WERI-Rb-1 (cell line): Measurements from ENCODE around the gene OCLN.
A peak's percentile ranks its signal among the peaks of the same experiment; 100 is the strongest.
"Not testable (repeated sequence)": the region's sequence is repeated elsewhere in the genome, so short reads cannot be mapped to it uniquely, and the experiment has no call there.

Experiments used
- DNase-seq: peaks from one replicate; pipeline ENCODE4 v3.0.0-alpha.2; 2020
- H3K27ac ChIP-seq: fragments of 250-450 bp; sonication (Bioruptor Pico); 2 replicates; pipeline ENCODE4 v1.5.1; 2020; ENCODE audit warnings: mild to moderate bottlenecking, moderate library complexity
- H3K27me3 ChIP-seq: fragments of 250-450 bp; sonication (Bioruptor Pico); 2 replicates; pipeline ENCODE4 v1.5.1; 2021; ENCODE audit warnings: mild to moderate bottlenecking, low read depth, moderate library complexity; ENCODE audit not compliant: insufficient read depth, severe bottlenecking
- H3K36me3 ChIP-seq: fragments of 250-450 bp; sonication (Bioruptor Pico); 2 replicates; pipeline ENCODE4 v1.5.1; 2020; ENCODE audit warnings: mild to moderate bottlenecking, moderate library complexity
- H3K4me3 ChIP-seq: 2 replicates; pipeline ENCODE4 v1.5.1; 2011; ENCODE audit warnings: low read depth, mild to moderate bottlenecking, control low read depth, low read length
- H3K9me3 ChIP-seq: fragments of 250-450 bp; sonication (Bioruptor Pico); 2 replicates; pipeline ENCODE4 v1.5.1; 2021; ENCODE audit warnings: mild to moderate bottlenecking, moderate library complexity; ENCODE audit not compliant: severe bottlenecking
- TF ChIP-seq, protein P1 (sequence below): IDR thresholded peaks from 2 replicates; pipeline ENCODE4 v1.5.1; 2011; ENCODE audit warnings: low read depth, mild to moderate bottlenecking, control low read depth, inconsistent platforms, low read length

Gene OCLN

DNA sequence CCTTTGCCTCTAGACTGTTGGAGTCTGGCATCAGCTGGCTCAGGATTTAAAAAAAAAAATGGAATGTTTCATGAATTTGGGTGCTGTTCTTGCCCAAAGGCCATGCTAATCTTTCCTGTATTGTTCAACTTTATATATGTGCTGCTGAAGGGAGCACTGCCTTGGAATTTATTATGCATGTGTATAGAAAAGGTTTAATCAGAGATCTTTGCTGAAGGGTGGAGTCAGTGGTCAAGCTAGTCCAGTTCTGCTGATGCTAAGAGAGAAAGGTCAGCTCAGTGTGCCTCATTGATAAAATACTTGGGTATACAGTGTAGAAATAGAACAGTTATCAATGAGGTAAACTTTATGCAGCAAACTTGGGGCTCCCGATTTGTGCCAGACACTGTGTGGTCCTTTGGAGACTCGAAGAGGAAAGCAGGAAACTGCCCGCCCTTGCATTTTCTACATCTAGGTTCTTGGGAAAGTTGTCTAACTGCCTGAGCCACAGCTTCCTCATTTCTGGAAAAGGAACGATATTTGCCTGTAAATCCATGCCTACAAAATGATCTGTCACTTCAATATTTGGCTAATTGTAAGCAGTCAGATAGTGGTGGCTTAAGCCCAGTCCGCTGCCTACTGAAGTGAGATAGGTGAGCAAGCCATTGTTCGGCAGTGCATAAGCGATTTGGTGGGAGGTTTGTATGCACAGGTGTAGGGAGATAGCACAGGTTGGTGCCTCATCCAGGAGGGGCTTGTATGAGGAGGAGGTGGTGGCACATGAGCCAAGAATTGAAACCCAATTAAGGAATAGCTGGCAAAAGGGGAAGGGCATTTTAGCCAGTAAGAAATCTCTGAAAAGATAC is 38.2 kb downstream of the OCLN start:
- H3K27ac ChIP-seq, result no peak overlapping the region
- no peak overlapping the region for H3K4me3 ChIP-seq
- TF ChIP-seq, protein P1, sequence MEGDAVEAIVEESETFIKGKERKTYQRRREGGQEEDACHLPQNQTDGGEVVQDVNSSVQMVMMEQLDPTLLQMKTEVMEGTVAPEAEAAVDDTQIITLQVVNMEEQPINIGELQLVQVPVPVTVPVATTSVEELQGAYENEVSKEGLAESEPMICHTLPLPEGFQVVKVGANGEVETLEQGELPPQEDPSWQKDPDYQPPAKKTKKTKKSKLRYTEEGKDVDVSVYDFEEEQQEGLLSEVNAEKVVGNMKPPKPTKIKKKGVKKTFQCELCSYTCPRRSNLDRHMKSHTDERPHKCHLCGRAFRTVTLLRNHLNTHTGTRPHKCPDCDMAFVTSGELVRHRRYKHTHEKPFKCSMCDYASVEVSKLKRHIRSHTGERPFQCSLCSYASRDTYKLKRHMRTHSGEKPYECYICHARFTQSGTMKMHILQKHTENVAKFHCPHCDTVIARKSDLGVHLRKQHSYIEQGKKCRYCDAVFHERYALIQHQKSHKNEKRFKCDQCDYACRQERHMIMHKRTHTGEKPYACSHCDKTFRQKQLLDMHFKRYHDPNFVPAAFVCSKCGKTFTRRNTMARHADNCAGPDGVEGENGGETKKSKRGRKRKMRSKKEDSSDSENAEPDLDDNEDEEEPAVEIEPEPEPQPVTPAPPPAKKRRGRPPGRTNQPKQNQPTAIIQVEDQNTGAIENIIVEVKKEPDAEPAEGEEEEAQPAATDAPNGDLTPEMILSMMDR, result no peak

DNA sequence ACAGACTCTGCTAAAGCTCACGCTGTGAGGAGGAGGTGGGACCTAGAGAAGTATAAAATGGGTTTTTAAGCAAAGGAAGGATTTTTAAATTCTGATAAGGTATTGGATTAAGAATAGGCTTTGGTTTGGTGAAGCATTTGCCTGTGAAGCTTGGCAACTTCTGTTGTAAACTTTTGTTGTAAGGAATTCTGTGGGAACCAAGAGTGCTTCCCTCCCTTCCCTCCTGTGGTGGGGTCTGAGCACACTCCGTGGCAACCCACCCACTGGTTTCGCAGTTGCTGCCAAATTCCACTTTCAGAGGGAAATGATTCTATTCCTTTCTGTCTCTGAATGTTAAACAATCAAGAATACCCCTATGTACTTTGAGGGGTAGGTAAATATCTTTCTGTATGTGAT is 38.8 kb downstream of the OCLN start:
- no peak for DNase-seq

More for the DNA sequence above, 38.2 kb downstream of the OCLN start:
- Histone ChIP-seq H3K27me3 (no peaks in the 10 kb centered on the region), H3K36me3 (no peaks in the 10 kb centered on the region), H3K9me3 (no peaks in the 10 kb centered on the region)
- no peak for DNase-seq

DNA sequence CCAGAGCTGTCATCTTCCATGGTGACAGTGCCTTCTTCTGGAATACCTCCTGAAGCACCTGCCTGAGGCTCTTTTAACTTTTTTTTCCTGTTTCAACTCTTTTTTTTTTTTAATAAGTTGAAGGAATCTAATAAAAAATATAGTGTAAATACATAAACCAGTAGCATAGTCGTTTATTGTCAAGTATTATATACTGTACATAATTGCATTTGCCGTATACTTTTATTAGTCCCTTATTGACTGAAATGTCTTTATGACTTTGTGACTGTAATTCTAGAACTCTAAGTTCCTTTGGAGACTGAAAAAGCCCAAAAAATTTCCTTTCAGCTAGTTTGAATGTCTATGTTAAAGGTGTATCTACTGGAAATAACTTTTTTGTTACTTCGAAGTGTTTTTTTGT is 45.3 kb downstream of the OCLN start:
- H3K27me3 ChIP-seq, H3K36me3 ChIP-seq, H3K4me3 ChIP-seq, H3K27ac ChIP-seq, H3K9me3 ChIP-seq, DNase-seq: not testable (repeated sequence)

More for the DNA sequence above, 38.8 kb downstream of the OCLN start:
- no peaks in the 10 kb centered on the region for H3K36me3 ChIP-seq
- TF ChIP-seq, protein P1, result no peak
- H3K9me3 ChIP-seq, result no peaks in the 10 kb centered on the region
- H3K27ac ChIP-seq, result no peak overlapping the region
- H3K27me3 ChIP-seq, result no peaks in the 10 kb centered on the region
- H3K4me3 ChIP-seq, result no peak overlapping the region

DNA sequence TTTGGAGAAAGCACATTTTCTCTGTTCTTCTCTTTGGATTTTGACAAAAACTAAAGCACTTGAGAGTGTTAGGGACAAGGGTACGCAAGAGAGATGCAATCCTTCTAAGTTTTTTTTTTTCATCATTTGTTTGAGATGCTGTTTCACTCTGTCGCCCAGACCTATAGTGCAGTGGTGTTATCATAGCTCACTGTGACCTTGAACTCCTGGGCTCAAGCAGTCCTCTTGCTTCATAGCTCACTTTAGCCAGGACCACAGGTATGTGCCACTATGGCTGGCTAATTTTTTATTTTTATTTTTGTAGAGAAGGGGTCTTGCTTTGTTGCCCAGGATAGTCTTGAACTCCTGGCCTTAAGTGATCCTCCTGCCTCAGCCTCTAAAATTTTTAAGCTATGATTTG is 46.1 kb downstream of the OCLN start:
- not testable (repeated sequence) for H3K27ac ChIP-seq, H3K27me3 ChIP-seq, DNase-seq, H3K4me3 ChIP-seq, H3K9me3 ChIP-seq, H3K36me3 ChIP-seq

DNA sequence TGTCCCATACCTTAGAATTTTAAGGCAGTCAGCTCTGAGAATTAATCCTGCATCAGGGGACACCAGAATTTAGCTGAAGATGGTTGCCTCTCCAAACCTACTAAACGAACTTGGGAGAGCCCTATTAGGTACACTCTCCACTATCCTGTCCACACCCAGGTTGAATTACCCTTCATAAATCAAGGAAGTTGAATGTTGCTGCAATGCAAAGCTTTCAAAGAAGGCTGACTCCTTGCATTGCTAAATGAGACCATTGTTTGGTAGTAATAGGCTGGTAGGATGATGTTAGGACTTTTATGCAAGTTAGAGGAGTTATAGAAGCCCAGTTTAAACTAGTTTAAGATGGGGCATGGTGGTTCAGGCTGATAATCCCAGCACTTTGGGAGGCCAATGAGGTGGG is 48.8 kb downstream of the OCLN start:
- not testable (repeated sequence) for H3K36me3 ChIP-seq, DNase-seq, H3K27ac ChIP-seq, H3K9me3 ChIP-seq, H3K4me3 ChIP-seq, H3K27me3 ChIP-seq

DNA sequence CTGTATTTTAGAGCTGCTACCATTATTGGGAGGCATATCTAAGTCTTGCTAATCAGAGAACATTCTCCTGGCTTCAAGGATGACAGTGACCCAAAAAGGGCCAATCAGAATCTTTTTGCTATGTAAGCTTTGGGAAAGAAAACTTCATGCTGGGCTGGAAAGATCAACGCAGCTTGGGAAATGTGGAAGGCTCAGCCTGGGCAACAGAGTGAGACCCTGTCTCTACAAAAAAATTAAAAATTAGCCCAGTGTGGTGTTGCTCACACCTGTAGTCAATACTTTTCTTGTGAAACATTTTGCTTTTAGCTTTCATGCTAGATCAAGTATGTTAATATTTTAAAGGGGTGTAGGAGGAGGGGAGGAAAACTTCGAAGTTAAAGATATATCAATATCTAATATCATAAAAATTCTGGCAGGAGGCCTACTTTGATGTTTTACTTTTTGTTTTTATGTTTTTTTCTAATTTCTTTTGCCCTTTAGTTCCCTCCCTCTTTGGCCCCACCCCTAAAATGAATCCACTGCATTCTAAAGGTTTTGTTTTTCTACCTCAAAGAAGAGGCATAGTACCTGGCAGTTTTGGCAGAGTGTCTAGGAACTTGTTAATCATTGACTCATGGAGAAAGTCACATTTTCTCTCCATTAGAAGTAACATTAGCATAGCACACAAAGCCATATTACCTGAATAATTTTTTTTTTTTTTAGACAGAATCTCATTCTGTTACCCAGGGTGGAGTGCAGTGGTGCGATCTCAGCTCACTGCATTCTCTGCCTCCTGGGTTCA is 50.4 kb downstream of the OCLN start:
- not testable (repeated sequence) for H3K27ac ChIP-seq, H3K27me3 ChIP-seq, H3K9me3 ChIP-seq, DNase-seq, H3K4me3 ChIP-seq, H3K36me3 ChIP-seq

DNA sequence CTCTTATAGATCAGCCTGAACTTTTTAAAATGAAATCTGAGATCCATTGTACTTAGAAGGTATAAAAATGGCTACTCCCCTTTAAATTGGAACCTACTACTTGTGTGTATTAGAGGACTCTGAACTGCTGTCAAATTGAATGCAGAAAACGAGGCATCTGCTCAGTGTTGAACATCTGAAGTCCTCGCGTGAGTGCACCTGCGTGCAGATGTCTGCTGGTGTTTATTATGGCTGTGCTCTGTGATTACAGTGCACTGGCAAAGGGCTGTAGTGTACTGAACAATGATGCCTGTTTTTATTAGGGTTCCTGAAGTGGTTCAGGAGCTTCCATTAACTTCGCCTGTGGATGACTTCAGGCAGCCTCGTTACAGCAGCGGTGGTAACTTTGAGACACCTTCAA is 52.0 kb downstream of the OCLN start:
- not testable (repeated sequence) for H3K27me3 ChIP-seq, H3K36me3 ChIP-seq, H3K9me3 ChIP-seq, H3K4me3 ChIP-seq, DNase-seq, H3K27ac ChIP-seq

DNA sequence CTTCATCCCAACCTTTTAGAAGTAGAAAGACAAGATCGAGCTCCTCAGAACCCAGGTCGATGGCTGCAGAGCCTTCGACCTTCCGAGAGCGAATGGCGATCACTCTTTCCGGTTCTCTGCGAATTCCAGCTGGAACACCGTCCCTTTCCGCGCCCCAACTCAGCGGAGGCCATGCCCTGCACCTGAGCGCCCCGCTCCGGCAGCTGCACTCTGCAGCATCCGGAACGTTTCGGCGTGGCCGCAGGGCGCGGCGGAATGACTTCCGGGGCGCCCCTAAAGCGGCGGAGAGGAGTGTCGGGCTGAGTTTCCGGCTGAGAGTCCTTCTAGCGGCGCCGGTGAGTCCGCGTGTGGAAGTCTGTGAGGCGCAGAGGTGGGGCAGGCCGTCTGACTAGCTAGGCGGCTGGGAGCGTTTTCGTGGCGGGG is 67.3 kb downstream of the OCLN start, which contains the start of gene GTF2H2C:
TSS of gene GTF2H2C (plus strand) at position 284 of the 423 bp plus-strand sequence. CDS start 4,942 bp downstream, outside the sequence.
- DNase-seq, result peak; percentile 58
- not testable (repeated sequence) for H3K27me3 ChIP-seq, H3K9me3 ChIP-seq, H3K36me3 ChIP-seq
- peak within 1 kb of the TSS; percentile 34 for H3K4me3 ChIP-seq
- peak within 1 kb of the TSS; percentile 46; the same call in 1 of the 2 replicates for H3K27ac ChIP-seq

DNA sequence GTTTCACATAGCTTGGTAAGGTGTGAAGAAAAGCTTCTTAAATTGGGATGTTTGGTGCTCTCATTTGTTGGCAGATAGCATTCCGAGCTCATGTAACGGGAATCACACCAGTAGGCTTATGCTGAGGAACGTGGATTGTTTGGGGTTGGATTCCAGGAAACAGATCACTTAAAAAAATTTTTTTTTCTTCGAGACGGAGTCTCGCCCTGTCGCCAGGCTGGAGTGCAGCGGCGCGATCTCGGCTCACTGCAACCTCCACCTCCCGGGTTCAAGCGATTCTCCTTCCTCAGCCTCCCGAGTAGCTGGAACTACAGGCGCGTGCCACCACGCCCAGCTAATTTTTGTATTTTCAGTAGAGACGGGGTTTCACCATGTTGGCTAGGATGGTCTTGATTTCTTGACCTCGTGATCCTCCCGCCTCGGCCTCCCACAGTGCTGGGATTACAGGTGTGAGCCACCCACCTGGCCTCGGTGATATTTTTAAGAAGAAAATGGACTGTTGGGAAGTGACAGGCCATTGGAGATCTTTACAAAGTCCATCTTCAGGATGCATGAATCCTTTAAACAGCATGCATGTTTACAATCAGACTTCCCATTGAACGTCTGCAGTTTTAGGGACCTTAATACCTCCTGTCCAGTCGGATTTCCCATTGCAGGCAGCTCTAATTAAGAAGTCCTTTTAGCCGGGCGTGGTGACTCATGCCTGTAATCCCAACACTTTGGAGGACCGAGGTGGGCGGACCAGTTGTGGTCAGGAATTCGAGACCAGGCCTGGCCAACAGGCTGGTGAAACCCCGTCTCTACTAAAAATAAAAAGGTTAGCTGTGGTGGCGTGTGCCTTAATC is 68.2 kb downstream of the OCLN start:
- H3K36me3 ChIP-seq, H3K27ac ChIP-seq, H3K27me3 ChIP-seq, DNase-seq, H3K9me3 ChIP-seq: not testable (repeated sequence)
- peak overlapping the region; percentile 19; the same call in 1 of the 2 replicates for H3K4me3 ChIP-seq

DNA sequence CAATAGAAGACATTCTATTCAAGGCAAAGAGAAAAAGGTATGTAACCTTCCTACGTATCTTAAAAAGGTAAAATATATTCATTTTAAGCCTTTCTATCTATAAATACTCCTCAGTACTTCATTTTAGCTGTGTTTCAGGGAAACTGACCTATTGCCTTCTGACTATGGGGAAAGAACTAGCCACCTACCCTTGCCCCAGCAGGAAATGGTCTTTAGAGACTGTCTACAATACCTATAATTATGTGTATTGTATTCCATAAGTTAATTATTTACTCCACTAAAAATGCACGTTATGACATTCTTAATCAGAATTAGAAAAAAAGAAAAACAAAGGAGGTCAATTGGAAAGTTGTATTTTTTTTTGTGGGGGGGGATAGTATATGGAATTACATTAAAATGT is 73.6 kb downstream of the OCLN start:
- not testable (repeated sequence) for H3K9me3 ChIP-seq, H3K27ac ChIP-seq, H3K27me3 ChIP-seq, H3K4me3 ChIP-seq, DNase-seq, H3K36me3 ChIP-seq

DNA sequence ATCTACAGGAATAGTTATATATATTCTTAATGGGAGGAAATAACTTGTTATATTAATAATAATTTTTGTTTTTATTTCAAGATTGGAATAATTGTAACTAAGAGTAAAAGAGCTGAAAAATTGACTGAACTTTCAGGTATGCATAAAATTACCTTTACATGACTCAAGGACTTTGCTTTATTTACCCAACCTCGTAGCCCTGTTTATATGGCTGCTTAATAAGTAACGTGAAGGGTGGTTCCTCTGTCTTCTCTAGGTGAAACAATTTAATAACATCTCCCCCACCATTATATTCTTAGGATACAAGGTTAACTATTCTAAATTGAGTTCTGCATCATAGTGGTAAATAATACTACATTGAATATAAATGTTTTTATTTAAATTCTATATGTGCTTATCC is 75.5 kb downstream of the OCLN start:
- not testable (repeated sequence) for H3K27me3 ChIP-seq, DNase-seq, H3K9me3 ChIP-seq, H3K27ac ChIP-seq, H3K36me3 ChIP-seq, H3K4me3 ChIP-seq

DNA sequence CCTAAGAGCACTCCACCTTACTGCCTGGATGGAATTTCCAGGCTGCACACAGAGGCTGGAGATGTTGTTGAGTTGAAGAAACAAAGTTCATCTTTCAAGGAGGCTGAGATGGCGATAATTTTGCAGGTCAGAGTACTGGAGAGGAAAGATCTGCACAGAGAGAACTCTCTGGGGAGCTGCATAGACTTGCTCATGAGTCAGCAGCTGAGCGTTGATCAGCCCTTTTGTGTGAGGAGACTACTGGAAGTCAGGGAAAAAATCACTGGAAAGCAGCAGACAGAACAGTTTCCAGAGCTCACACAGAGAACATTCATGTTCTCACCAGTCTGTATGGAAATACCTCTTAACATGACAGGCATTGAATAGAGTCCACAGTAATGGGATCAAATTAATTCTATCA is 90.8 kb downstream of the OCLN start:
- H3K9me3 ChIP-seq, DNase-seq, H3K36me3 ChIP-seq, H3K27me3 ChIP-seq, H3K4me3 ChIP-seq, H3K27ac ChIP-seq: not testable (repeated sequence)
